Transverse colon (tissue), 4 donors: Measurements from ENCODE around the gene CPHXL2.

Experiments
- CTCF ChIP-seq, 5 experiments: fragments of 200-600 bp in 3 of 5; fragments of 450-650 bp in 2 of 5; sonication (generic) in 3 of 5; IDR thresholded peaks; 1 replicate in 2 of 5; 2 replicates in 3 of 5; pipeline ENCODE4 v1.5.1; 2016 to 2017; ENCODE audit warnings: antibody characterized with exemption in 5 of 5, inconsistent platforms in 3 of 5, mild to moderate bottlenecking in 2 of 5, moderate library complexity in 1 of 5
- EP300 ChIP-seq: sonication (generic); formaldehyde crosslinking; IDR thresholded peaks from one replicate; pipeline ENCODE4 v1.6.1; 2017; ENCODE audit warnings: antibody characterized with exemption, low read depth
- POLR2AphosphoS5 ChIP-seq, 3 donors: sonication (generic); formaldehyde crosslinking; IDR thresholded peaks; one replicate each; pipeline ENCODE4 v1.6.1; 2016; ENCODE audit warnings: antibody characterized with exemption in 3 of 3

DNA sequence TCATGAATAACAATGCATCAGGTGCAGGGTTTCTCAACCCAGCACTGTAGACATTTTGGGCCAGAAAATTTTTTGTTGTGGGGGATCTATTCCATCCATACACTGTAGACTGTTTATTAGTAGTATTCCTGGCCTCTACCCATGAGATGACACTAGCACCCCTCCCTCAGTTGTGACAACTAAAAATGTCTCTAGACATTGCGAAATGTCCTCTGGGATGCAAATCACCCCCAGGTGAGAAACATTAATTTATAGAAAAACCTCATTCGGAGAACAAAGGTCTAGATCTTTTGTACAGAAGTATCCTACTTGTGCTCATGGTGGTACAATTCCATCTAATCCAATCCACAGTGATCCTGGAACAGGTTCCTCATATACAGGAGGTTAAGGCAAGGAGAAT, 58.0 kb downstream of the CPHXL2 start:
- TF ChIP-seq CTCF (IDR thresholded peaks at IDR 0.05) (no peak), EP300 (no peak), POLR2AphosphoS5 (IDR thresholded peaks at IDR 0.05) (no peak)
